NCI-H146 (cell line): ENCODE results near the gene CDH22.

Experiments
- DNase-seq: peaks from one replicate; lab custom pipeline; 2025; lab: John Stamatoyannopoulos, UW

CDH22 gene

DNA sequence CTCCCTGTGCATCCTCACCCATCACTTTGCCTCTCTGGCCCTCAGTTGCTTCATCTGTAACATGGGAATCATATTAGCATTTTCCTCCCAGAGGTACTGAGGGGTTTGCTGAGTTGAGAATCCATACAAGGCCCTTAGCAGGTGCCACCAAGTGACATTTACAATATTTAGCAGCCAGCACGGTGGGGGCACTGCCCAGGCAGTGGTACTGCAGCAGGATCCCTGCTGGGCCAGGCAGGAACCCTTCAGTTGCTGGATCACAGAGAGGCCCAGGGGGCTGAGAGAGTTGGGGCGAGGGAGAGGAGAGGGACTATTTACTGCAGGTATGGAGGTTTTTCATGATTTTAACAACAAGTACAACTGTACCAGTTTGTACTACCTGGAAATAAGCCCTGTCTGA is 65.9 kb downstream of the CDH22 start:
- no peak for DNase-seq

DNA sequence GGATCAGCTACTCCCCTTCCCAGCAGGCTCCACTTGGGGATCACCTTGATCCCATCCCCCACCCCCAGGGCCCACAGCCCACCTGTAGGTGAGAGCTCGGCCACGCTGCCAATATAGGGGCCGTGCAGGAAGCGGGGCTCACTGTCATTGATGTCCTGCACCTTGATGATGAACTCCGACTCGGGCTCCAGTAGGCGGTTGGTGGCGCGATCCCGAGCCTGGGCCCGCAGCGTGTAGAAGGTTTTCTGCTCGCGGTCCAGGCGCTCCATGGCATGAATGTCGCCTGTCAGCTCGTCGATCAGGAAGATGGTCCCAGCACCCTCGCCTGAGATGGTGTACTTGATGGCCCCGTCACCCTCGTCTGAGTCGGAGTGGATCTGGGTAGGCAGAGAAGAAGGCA is 67.4 kb downstream of the CDH22 start:
- DNase-seq = no peak

DNA sequence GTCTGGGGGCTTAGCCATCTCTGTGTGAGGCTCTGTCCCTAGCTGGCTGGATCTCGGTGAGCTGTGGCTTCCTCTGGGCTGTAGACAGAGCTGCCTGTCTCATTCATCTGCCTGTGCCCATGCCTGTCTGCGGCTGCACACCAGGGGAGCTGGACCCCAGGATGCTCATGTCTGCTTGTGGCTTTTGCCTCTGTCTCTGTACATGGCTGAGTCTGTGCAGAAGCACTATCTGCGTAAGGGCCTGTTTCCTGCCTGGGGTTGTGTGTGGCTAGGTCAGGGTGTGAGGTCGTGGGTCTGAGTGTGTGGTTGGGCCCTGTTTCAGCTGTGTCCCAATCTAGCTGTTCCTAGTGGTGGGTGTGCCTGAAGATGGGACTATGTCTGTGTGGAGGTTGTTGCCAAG is 68.2 kb downstream of the CDH22 start:
- DNase-seq = no peak

DNA sequence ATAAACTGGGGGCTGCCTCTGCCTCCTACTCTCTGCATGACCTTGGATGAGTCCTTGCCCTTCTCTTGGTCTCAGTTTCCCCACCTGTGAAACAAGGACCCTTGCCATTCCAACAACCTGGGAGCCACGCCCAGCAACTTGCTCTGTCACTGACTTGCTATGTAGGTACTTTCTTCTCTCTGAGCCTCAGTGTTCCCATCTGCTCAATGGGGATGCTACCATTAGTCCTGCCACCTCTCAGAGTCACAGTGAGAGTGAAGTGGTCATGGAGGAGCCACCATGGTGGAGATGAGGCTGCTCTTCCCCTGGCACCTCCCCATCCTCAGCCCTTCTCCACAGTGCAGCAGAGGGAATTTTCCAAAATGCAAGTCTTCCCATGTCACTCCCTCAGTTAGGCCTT is 70.6 kb downstream of the CDH22 start:
- DNase-seq = no peak

DNA sequence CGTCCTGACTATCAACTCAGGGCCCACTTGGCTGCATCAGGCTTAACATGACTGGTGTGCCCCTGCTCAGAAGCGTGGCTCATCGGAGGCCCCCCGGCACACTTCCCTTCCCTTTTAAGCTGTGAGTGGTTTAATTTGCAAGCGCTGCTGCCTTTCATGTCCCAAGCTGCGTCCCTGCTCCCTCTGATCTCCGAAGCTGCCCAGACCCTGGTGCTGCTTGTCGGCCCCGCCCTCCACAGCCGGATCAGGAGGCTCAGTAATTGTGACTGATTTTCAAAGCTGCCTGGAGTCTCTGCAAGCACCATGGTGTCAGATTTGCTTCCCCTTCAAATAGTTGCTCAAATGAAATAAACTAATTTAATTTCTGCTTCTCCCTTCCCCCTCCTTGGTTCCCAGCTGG is 71.1 kb downstream of the CDH22 start:
- no peak for DNase-seq

DNA sequence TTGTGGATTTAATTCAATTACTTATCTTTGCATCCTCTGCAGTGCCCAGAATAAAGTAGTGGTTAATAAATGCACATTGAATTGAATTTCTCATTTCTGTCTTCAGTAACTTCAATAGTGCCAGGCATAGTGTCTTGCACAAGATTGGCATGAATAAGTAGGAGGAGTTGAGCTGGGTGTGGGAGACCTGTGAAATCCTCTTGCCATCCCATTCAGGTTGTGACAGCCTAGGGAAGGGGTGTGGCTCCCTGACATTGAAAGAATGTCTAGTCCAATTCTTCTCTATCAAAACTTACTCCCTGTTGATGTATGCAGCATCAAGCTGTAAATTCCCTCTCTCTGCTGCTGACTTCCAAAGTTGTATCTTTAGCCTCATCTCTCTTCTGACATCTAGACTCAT is 73.2 kb downstream of the CDH22 start:
- DNase-seq = no peak

DNA sequence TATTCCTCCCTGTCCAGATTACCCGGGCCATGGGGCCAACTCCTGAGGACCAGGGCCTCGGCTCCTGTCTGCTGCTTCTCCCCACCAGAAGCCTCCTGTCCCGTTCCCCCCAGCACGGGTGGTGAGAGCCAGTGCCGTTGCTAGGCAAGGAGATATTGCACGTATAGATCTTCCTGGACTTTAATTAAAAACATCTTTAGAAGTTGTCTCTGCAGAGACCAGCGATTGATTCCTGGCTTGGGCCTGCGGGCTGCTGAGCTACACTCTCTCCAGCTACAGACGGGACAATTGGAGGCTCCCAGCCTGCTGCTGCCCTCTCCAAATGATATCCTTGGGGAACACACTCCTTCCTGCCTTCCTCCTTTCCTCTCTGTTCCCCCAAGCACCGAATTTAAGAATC is 74.6 kb downstream of the CDH22 start:
- DNase-seq = no peak

DNA sequence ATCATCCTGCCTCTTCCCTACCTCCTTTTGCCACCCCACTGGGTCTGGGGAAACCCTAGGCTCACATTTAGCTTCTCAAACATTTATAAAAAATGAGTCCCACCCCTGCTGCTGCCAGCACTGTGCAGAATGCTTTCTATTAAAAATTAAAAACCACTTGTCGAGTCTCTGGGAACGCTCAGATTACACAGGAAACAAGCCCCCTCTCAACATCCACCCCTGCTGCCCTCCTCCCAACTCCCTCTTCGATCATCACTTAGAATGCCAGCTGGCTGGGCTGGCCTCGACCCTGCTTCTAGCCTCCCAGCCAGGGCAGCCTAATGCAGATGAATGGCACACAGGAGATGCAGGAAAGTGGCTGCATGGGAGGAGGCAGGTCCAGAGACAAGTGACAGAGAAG is 75.8 kb downstream of the CDH22 start:
- peak; percentile 26 for DNase-seq

DNA sequence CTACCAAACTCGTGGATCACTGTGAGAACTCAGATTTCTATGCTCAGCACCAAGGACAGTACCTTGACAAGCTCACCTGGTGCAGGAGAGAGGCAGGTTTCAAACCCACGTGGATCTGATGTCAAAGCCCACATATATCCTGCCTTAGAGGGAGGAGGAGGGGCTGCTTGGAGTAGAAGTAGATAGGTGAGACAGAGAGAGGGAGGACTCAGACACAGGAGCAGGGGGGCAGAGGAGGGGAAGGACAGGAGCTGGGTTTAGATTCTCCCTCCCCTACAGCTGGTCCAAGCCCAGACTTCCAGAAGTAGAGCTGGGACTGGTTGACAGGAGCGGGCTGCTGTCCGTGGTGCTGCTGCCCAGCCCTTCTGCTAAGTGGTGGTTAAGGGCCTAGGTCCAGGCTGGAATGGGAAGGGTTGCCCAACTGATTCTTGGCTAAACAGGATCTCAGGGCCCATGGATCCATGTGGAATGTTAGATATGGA is 77.5 kb downstream of the CDH22 start:
- no peak for DNase-seq

DNA sequence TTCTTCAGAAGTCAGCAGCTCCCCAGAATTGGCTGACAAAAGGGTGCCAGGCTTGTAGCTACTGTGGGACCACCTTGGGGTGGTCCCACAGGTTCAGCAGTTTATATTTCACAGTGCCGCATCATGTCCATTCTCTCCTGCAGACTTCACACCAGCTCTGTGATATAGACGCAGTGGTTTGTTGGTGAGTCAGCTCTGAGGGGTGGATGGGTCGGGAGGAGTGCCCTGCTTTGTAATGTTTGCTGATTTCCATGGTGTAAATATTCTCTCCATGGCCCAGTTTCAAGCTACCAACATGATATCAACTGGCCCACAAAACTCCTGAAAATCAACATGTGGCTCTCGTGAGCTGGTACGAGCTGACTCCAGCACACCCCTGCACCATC is 78.2 kb downstream of the CDH22 start:
- no peak for DNase-seq

DNA sequence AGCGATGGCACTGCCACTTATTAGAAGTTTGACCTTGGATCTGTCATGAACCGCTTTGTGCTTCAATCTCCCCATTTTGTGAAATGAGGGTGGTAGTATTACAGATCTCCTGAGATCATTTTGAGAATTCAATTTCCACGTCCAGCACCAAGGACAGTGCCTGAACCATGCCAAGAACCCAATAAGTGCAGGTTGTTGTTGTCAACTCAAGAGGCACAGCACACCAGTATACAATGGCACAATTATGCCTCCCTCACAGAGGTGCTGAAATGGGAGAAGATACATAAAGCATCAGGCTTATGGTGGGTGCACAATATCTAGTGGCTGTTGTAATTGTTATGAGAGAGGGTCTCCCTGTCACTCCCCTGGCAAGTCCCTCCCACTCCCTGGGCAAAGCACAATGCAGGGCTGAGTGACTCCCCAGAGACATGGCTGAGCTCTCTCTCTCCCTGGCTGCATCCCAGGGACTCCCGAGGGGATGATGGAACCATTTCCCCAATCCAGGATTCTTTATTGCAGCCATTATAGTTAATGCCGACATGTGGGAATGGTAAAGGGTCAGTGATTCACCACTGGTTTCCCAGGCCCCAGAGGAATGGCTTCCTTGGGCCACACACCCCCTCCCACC is 78.7 kb downstream of the CDH22 start:
- DNase-seq = no peak

DNA sequence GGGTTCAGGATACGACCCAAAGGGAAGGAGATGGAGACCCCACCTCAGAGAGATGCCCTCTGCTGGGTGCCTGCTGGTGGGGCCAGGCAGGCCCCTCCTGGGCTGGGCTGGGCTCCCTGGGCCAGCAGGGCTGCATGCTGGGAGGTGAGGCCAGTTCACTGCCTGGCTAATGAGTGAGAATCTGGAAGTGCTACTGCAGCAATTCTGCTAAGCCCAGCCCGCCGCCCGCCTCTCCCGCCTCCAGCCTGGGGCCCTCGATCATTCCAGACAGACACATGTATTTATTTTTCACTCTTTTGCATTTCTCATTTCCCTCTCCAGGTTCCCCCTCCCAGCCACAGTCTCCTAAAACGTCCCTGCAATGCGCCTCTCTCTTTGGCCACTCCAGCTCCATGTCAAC is 79.6 kb downstream of the CDH22 start:
- DNase-seq = no peak

DNA sequence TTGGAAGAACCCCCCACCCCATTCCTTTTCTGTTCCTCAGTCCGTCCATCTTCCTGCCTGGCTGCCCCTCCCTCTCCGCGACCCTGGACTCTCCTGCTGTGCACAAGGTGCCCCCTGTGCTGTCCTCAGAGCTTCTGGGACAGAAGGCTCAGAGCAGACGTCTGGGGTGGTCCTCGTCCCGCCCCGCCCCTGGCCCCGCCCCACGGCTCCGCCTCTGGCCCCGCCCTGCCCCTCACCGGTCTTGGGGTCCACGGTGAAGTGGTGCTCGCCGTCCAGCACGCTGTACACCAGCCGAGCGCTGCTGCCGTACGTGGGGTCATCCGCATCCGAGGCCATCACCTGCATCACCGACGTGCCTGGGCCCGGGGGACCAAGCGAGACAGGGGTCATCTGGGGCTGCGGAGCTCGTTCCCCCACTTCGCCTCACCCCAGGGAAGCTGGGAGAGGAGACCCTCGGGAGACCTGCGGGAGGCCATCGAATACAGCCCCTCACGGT is 81.0 kb downstream of the CDH22 start:
- DNase-seq = no peak

DNA sequence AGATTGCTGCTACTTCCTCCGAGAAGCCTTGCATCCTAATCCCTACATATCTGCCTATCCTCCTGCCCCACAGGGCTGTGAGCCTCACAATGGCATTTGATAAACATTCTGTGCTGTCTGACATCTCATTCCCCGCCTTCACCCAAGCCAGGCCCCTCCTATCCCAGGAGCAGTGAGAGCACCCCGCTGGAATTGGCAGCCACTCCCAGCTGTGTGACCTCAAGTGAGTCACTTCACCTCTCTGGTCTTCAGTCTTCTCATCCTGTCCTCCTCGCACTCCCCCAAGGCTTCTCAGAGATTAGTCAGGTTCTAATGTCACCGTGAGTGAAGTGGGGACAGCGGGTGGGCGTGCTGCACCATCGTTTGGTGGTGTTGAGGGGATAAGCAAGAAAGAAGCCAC is 81.7 kb downstream of the CDH22 start:
- no peak for DNase-seq

DNA sequence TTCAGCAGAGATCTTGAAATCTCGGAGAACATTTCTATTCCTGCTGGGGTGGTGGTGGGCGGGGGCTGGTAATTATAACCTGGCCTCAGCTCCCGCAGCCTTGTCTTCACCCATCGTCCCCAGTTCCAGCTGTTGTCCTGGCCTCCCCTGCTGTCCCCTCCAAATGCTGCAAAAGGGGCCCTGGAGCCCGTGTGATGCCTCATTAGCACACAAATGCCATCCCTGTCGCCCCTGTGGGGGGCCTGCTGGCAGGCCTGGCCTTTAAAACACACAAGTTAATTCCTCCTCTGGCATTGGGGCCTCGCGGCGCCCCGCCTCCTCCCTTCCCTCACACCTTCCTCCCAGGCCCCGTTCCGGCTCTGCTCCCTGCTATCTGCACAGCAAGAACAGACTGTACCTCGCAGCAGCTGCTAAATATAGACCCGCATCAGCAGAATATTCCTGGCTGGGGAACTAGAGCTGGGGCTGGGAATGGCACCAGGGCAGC is 85.7 kb downstream of the CDH22 start:
- no peak for DNase-seq

DNA sequence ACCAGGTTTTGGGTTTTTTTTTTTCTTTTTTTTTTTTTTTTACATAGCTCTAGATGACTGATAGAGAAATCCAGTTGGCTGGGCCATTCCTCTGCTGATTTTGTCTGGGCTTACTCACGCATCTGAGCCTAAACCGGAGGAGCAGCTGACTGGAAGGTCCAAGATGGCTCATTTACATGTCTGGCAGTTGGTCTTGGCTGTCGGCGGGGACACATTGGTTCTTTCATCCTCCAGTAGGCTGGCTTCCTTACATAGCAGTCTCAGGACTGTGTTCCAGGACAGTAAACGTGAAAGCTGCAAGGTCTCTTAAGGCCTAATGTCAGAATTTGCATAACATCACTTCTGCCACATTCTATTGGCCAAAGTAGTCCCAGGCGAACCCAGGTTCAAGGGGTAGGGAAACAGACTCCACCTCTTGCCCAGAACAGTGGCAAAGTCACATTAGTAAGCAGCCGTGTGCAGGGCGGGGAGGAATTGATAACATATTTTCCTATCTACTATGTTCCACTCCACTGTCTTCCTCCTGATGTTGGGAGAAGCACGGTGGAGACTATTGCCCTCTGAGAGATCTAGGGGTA is 87.0 kb downstream of the CDH22 start:
- peak; percentile 32 for DNase-seq

DNA sequence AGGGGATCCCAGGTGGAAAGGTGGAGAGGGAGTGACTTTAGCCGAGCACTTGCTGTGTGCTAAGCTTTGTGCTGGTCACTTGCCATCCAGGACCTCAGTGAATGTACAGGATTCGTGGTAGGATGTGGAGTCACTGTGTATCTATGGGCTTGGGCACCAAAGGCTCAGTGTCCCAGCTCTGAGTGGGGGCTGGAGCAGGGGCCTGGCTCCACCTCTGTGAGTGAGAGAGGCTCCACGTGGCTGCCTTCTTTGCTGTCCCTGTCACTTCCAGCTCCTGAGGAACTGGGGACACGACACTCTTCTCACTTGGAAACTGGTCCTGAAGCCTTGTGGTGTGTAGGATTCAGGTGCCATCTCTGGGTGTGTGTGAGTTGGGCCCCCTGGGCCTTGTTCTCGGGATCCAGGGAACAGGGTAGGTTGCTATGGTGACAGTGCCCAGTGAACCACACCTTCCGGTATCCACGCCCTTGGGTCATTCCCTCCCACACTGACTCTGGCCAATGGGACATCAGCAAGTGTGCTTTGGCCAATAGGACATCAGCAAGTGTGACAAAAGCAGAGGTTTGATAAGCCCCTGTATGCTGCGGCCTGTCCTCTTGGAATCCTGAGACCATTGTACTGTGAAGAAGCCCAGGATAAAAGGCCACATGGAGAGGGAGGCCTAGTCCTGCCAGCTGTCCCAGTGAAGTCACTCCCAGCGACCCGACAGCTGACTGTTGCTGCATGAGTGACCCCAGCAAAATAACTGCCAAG is 87.7 kb downstream of the CDH22 start:
- peak; percentile 98 for DNase-seq

DNA sequence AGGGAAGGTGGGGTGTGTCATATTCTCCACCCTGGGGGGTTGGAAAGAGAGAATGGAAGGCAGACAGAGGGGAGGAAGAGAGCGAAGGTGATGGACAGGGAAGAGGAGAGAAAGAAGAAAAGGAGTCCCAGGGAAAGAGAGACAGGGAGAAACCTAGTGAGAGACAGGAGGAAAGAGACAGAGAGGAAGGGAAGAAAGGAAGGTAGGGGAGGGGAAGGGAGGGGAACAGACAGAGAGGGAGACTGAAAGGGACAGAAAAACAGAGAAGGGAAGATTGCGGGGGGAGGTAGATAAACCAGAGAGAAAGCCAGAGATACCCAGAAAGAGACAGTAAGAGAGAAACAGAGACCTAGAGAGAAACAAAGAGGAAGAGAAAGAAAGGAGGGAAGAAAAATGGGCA is 88.4 kb downstream of the CDH22 start:
- no peak for DNase-seq

DNA sequence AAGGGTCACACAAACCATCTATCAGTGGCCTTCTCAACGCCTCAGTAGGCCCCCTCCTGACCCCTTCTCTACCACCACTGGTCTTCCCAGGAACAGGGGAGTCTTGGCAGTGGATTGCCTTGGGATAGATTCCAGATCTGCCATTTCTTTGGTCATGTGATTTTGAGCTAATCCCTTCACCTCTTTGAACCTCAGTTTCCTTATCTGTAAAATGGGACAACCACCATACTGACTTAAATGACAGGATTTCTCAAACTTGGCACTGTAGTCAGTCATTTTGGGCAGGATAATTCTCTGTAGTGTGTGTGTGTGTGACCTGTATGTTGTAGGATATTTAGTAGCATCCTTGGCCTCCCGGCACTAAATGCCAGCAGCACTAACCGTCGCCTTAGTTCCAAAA is 89.1 kb downstream of the CDH22 start:
- no peak for DNase-seq

DNA sequence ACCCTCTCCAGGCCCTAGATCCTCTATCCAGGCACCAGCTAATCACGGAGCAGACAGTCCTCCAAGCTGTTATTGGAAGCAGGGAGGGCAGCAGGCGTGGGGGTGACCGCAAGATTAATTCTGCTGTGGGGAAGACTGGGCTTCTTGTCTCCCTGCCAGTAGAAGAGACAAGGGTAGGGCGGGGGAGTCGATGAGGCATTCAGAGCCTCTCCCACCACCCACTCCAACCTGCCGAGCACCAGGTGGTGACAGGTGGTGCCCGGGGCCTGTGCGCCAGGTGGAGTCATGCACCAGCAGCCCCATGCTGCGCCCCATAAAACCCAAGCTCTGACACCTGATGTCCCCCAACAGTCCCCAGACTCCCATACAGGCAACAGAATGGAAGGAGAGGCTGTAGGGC is 89.6 kb downstream of the CDH22 start:
- DNase-seq = peak; percentile 41

DNA sequence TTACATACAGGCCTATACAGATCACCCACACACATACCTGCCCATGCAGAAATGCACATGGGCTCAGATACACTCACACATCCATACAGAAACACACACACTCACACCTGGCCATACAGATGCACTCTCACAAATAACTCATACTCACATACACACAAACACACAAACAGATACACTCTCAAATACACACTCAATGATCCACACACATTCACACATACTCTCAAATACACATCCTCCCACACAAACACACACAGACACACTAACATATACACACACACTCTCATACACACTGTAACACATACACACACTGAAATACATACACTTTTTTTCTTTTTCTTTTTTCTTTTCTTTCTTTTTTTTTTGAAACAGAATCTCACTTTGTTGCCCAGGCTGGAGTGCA is 90.7 kb downstream of the CDH22 start:
- DNase-seq = no peak

DNA sequence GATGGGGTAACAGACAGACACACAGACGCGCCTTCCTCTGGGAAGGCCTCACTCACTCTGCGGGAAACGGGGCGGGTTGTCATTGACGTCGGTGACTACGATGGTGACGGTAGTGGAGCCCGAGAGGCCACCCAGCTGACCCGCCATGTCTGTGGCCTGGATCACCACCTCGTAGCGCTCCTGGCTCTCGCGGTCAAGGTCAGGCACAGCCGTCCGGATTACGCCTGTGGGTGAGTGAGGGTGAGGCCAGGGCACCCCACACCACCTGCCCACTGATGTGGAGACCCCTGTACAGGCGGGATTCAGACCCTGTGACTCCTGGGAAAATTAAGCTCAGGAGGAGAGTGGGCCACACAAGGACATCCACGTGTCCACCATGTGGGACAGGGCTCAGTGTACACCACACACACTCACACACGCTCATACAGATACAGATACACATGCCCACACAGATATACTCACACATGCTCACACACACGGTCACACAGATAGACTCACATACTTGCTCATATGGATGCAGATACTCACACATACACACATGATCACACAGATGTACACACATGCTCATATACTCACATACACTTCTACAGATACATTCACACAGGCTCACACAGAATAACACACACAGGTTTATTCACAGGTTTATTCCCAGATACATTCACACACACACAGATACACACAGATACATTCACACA is 91.4 kb downstream of the CDH22 start:
- DNase-seq = no peak
